Stimulated activated naive CD8-positive, alpha-beta T cell treated with anti-CD3 and anti-CD28 coated beads, Interleukin-15, Interleukin-2, amounts not matched to agents 100 U/mL and 50 U/mL, for 24 hours (primary cell): ENCODE measurements around the gene MORC3.
"Not testable (repeated sequence)": the region's sequence is repeated elsewhere in the genome, so short reads cannot be mapped to it uniquely, and the experiment has no call there.

Experiments
- ATAC-seq: fragments of 150-1000 bp; cut with Tn5 transposase; one replicate; pipeline ENCODE4 v1.10.0; 2021
- DNase-seq: peaks from one replicate; pipeline ENCODE4 v3.0.0; 2021

MORC3 gene

DNA sequence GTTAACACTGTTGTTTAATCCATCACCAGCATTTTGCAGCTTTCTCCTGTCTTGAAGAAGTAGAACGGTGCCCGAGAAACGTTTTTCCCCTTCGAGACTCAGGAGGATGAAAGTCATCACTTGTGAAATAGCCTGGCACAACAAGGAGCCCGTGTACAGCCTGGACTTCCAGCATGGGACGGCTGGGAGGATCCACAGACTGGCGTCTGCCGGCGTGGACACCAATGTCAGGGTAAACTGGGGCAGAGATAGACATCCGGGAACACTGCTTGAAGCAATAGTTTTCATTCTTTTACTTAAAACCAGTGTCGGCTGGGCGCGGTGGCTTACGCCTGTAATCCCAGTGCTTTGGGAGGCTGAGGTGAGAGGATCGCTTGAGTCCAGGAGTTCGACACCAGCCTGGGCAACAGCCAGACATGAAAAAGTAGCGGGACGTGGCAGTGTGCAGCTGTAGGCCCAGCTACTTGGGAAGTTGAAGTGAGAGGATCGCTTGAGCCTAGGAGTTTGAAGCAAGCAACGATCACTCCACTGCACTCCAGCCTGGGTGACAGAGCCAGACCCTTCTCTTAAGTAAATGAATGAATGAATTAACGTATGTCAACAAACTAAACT is 66.1 kb downstream of the MORC3 start:
- no peak for DNase-seq
- no peak for ATAC-seq

DNA sequence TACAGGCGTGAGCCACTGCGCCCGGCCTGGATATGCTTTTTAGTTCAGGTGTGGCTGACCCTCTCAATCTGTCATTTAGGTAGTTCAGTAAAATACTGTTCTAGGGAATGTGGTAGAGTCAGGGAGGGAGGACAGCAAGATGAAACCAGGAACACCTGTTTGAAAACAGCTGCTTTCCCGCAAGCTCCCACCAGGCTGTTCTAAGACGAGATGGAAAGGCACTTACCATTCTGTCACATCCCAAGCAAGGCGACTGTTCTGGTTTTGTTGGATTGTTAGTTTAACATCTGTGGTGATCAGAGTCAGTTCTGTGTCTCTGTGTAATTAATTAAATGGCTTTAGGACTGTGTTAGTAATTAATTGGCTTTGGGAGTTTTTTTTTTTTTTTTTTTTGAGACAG is 68.1 kb downstream of the MORC3 start:
- no peak for ATAC-seq
- no peak for DNase-seq

DNA sequence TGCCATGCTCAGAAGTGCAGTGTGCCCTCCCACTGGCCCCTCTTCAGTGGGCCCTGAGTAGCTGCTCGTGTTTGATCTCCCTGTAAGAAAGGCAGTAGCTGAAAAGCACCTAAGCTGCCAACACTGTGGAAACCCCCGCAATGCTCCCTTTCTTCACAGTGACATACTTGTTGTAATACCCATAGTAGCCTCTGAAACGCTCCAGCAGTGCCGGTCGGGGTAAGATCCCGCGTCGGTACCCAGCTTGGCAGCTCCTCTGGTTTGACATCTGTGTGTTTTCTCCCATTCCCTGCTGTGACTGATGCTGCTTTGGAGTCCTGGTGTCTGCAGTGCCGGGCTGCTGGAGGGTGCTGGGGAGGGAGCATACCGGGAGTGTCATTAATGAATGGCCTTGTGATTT is 68.8 kb downstream of the MORC3 start:
- no peak for DNase-seq
- ATAC-seq, result no peak

DNA sequence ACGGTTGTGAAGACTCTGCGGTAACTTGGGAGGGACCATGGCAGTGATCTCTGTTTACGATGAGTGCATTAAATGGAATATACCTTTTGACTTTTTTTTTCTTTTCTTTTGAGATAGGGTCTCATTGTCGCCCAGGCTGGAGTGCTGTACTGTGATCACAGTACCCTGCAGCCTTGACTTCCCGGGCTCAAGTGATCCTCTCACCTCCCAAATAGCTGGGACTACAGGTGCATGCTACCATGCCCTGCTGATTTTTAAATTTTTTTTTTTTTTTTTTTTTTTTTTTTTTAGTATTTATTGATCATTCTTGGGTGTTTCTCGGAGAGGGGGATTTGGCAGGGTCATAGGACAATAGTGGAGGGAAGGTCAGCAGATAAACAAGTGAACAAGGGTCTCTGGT is 71.7 kb downstream of the MORC3 start:
- not testable (repeated sequence) for DNase-seq, ATAC-seq

DNA sequence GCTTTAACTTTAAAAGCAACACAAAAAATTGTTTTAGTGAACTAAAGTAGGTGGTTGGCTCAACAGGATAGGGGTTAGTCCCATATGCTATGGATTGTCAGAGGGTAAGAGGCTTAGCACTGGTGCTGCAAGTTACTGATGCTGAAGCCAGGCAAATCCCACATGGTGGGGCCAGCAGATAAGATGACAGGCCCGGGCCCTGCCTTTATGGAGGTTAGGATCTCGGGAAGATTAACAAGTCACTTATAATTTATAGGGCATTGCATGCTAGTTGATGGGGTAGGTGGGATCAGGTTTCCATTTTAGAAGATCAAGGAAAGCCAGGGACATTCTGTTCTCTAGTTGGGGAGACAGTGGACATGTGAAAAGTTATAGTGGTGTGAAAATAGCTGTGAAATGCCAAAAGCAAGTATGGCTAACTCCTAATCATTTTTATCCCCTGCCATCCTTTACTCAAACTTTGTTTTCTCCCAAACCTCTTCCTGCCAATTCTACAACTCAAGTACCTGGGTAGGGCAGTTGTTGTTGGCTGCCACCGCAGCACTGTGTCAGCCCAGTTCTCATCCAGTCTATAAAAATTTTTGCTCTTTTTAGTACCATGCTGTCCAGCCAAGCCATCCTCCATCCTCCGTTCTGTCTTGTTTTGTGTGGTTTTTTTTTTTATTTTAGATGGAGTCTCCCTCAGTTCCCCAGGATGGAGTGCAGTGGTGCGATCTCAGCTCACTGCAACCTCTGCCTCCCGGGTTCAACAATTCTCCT is 75.5 kb downstream of the MORC3 start:
- DNase-seq (no peak), ATAC-seq (no peak)

DNA sequence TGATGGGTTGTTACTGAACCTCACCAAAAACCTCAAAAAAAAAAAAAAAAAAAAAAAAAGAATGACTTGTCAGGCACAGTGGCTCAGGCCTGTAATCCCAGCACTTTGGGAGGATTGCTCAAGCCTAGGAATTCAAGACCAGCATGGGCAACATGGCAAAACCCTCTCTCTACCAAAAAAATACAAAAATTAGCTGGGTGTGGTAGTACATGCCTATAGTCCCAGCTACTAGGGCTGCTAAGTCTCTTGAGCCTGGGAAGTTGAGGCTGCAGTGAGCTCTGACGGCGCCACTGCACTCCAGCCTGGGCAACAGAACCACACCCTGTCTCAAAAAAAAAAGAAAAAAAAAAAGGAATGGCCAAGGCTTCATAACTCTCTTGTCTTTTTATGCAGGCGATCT is 76.3 kb downstream of the MORC3 start:
- ATAC-seq, result no peak

DNA sequence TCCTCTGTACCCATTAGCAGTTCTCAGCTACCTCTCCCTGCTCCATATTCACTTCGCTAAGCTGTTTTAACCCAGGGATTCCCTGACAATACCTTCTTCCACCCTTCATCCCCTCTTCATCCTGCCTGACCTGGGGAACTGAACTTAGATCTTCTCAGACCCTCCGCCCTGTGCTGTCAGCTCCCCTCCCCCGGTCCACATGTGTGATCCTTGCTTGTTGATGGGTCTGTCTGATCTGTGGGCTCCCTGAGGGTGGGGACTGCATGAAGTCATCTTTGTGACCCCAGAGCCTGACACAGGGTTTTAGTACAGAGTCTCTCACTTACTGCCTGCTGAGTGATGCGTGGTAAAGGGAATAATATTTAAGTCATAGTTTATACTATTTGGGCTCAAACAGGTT is 77.0 kb downstream of the MORC3 start:
- ATAC-seq (no peak), DNase-seq (no peak)

More for the DNA sequence above, 76.3 kb downstream of the MORC3 start:
- DNase-seq, result no peak

DNA sequence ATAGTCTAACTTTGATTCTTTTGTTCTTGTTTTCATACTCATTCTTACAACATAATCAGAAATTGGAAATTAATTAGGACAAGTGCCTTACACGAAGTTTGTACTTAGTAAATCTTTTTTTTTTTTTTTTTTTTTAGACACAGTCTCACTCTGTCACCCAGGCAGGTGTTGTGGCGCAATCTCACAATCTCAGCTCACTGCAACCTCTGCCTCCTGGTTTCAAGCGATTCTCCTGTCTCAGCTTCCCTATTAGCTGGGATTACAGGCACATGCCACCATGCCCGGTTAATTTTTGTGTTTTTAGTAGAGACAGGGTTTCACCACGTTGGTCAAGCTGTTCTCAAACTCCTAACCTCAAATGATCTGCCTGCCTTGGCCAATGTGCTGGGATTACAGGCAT is 77.6 kb downstream of the MORC3 start:
- DNase-seq (no peak), ATAC-seq (no peak)

DNA sequence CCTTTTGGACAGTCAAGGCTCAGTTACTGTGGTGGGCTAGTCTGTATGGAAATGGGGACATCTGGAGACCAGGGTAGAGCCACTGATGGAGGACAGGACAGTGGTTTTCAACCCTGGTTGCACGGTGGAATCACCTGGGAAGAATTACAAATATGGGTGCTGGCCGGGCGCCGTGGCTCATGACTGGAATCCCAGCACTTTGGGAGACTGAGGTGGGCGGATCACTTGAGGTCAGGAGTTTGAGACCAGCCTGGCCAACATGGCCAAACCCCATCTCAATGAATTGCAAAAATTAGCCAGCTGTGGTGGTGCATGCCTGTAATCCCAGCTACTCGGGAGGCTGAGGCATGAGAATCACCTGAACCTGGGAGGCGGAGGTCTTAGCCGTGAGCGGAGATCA is 79.7 kb downstream of the MORC3 start:
- DNase-seq, ATAC-seq: not testable (repeated sequence)

DNA sequence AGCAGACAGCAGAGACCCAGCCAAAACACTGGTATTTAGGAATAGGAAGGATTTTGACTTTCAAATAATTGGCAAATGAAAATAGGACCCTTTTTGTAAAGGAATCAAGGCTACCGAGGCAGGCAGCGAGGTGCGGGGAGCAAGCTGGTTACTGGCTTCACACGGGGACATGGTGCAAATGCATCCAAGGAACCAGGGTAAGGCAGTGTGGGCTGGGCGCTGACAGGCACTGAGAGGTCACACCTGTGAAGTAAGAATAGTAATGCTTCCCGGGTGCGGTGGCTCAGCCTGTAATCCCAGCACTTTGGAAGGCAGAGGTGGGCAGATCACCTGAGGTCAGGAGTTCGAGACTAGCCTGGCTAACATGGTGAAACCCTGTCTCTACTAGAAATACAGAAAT is 80.7 kb downstream of the MORC3 start:
- DNase-seq (no peak), ATAC-seq (no peak)

DNA sequence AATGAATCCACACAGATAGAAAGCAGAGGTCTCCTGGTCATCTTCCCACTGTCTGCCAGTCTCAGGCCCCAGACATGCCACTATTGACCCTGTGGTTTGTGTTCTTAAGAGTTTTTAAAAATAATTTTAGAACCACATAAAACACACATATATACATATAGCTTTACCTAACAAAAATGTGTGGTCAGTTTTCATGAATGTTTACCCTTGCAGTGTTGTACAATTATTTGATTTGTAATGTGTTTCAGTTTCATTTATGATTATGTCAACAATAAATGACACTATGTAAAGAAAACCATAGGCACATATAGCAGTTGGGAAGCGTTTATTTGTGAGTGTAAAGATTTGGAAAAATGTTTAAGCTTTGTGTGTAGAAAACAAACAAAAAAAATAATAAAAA is 82.3 kb downstream of the MORC3 start:
- ATAC-seq (no peak), DNase-seq (no peak)

DNA sequence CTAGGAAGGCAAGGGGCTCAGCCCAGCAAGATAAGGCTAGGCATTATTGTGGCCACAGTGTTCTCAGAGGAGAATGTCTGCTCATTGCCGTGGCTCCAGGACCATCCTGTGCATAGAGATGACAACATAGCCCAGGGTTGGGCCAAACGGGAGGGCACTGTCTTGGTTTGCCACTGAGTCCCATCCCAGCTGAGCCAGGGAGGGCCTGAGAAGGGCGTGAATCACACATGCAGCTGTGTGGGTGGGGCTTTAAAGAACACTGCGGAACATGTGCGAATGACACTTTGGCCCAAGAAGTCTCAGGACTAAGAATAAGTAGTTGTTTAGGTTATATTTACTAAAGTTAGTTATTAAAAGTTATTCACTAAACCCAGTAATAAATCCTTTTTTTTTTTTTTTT is 83.7 kb downstream of the MORC3 start:
- ATAC-seq (no peak), DNase-seq (no peak)

DNA sequence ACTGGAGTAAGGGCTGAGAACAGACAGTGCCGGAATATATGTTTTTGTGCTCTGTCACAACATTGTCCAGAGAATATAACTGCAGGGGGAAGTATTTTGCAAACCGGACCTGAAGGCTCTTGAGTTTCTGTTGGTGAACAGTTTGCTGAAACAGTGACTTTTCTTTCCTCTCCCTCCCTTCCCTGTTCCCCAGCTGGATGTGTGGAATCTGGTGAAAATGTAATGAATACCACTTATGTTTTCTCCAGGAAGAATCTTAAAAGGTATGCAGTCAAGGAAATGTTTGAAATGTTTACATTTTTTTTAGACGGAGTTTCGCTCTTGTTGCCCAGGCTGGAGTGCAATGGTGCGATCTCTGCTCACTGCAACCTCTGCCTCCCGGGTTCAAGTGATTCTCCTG is 88.6 kb downstream of the MORC3 start:
- no peak for DNase-seq
- ATAC-seq, result no peak

DNA sequence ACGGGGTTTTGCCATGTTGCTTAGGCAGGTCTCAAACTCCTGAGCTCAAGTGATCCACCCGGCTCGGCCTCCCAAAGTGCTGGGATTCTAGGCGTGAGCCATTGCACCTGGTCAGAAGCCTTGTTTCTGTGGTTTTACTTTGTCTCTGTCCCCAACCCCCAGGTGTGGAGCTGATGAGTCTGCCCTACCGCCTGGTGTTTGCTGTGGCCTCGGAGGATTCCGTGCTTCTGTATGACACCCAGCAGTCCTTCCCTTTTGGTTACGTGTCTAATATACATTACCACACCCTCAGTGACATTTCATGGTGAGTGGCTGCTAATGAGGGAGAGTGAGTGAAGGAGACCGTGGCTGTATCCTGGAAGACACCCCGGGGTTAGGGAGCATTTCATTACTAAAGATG is 91.3 kb downstream of the MORC3 start:
- ATAC-seq, result no peak
- no peak for DNase-seq

DNA sequence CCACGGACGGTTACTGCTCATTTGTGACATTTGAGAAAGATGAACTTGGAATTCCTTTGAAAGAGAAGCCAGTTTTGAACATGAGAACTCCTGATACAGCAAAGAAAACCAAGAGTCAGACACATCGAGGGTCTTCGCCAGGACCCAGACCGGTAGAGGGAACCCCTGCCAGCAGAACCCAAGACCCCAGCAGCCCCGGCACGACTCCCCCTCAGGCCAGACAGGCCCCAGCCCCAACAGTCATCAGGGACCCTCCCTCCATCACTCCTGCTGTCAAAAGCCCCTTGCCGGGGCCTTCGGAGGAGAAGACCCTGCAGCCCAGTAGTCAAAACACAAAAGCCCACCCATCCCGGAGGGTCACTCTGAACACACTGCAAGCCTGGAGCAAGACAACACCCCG is 92.9 kb downstream of the MORC3 start:
- ATAC-seq (no peak), DNase-seq (no peak)

DNA sequence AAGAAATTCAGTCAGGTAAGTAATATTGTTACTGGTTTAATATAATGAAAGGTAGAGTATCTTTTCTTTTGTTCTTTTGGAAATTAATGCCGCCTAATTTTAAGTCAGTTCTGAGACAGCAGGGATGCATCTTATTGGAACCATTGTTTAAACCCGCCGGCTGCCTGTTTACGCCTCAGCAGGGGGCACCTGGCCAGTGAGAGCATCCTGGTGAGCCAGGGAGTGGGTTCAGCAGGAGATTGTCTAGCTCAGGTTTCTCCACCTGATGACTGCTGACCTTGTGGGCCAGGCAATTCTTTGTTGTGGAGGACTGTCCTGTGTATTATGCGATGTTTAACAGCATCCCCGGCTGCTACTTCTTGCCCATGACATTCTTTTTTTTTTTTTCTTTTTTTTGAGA is 95.4 kb downstream of the MORC3 start:
- ATAC-seq (no peak), DNase-seq (no peak)

DNA sequence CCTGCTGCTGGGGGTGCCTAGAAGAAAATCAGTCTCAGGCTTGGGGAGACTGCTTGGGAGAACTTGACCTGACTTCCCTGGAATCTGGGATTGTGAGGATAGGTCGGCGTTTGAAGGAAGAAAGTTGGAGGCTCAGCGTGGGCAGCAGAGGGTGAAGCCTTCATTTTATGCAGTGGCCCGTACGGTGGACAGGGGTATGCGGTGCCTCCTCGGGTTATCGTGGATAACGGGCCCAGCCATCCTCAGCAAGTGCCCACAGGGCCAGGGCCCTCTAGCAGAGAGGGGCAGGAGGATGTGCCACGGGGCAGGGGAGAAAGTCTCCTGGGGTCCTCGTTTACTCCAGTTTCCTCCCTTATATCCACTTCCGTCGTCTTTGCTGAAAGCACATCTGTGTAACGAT is 99.2 kb downstream of the MORC3 start:
- ATAC-seq, result no peak
- DNase-seq, result no peak

DNA sequence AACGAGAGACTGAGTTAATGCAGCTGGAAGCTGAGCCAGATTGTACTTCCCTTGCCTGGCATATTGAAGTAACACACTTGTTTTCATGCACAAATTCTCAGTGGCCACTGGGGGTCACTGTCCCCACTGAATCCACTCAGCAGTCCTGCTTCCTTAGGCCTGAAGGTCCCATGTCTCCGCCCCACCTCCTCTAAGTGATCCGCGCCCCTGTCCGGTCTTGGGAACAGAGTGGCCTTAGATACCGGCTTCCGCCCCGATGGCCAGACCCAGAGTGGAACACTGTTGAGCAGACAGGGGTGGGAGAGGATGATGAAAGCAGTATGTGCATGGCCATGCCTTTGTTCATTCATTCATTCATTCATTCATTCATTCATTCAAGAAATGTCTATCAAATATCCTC is 100.0 kb downstream of the MORC3 start:
- ATAC-seq, result peak; percentile 65
- DNase-seq, result peak; percentile 57

DNA sequence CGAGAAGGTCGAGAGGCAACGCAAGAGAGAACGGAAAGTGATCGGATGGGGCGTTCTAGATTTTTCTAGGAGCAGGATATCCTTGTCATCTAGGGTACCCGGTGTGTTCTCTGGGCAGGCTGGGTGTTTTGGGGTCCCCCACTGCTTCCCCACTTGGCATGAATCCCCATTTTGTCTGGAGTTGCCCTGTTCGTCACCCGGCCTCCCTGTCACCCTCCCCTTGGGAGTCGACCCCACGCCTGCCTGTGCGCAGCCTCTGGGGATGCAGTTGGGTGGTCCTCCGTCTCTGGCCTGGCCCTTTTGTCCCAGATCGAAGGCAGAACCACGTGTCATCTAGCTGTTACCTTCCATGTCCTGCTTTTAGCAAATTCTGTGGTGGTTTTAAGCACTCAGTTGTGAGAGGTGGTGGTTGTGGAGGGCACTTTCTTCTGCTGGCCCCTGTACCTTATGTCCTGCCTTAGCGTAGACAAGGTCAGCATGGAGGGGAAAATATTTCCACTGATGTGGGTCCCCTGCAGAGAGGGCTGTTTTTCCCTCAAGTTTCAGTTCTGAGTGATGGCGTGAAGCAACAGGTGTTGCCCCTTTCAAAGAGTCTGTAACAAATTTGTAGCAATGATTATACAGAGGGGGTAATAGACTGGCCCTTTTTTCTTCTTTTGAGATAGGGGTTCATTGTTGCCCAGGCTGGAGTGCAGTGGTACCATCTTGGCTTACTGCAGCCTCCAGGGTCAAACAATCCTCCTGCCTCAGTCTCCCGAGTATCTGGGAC is 100.8 kb downstream of the MORC3 start:
- ATAC-seq, result no peak
- no peak for DNase-seq

DNA sequence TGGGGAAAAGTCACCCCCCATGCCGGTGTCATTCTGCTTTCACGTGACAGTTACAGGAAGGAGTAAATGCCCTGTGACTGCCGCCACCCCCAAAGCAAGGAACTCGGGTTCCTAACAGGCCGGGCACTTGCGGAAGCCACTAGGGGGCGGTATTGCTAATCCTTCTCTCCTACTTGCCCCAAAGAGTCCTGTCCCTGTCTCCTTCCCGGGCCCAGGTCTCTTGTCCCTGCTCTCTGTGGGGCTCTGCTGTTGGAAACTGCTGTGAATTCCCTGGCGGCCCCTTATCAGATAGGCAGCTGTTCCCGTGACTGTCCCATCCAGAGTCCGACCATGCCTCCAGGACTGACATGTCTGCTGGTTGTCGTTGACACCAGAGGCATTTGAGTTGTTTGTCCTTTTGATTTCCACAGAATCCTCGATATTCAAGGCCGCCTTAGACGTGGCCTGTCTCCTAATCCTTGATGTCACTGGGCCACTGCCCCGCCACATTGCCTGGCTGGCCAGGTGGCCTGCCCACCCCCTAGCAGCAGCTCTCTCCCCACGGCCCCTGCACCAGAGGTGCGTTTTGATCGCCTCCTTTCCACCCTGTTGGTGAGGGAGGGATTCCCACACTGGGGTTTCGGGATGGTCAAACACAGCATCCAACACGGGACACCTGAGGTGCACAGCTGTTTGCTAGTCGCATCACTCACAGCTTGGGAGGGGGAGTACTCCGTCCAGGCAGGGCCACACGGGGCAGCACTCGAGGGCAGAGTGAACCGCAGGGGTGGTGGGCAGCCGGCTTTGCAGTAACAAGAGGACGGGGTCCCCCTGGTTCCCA is 102.5 kb downstream of the MORC3 start:
- no peak for ATAC-seq
- peak; percentile 55 for DNase-seq

DNA sequence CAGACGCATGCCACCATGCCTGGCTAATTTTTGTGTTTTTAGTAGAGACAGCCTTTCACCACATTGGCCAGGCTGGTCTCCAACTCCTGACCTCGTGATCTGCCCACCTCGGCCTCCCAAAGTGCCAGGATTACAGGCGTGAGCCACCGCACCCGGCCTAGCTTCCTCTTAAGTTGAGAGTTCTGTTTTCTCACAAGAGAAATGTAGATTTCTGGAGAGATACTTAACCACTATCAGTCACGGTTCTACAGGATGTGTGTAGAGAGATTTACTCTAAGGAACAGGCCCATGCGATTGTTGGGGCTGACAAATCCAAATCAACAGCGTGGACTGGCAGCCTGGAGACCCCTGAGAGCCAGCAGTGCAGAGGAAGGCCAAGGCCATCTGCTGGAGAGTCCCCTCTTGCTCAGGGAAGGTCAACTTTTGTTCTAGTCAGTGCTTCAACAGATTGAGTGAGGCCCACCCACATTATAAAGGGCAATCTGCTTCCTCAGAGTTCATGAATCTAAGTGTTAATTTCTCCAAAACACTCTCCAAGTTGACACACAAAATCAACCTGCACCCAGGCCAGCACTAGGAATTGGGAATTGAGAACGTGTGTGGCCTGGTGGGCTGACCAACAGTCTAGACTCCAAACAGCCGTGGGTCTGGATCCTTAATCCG is 103.9 kb downstream of the MORC3 start:
- no peak for DNase-seq

DNA sequence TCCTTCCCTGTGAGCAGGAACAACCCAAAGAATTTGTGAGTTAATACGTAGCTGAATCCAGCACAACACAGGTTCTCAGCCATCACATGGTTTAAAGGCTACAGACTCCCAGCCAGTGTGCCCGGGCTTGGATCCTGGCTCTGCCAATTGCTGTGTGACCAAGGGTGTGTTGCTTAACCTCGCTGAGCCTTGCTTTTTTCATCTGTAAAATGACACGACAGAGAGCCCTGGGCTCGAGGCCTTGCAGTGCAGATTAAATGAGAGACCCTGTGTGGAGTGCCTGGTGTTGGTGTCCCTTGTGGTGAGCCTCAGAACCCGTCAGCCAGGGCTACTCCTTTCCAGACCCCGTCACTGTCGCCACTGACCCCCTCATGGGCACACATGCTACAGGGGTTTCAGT is 104.6 kb downstream of the MORC3 start:
- ATAC-seq, result no peak
- no peak for DNase-seq

More for the DNA sequence above, 103.9 kb downstream of the MORC3 start:
- no peak for ATAC-seq
